GM19099 (cell line): ENCODE data around the gene NUDT5.
A peak's percentile ranks its signal among the peaks of the same experiment; 100 is the strongest.

ENCODE experiments used
- POLR2A ChIP-seq: IDR thresholded peaks from 3 replicates; pipeline ENCODE4 v1.6.1; 2011; ENCODE audit warnings: low read depth; ENCODE audit not compliant: insufficient read length; ENCODE audit errors: extremely low read depth

NUDT5 gene

DNA sequence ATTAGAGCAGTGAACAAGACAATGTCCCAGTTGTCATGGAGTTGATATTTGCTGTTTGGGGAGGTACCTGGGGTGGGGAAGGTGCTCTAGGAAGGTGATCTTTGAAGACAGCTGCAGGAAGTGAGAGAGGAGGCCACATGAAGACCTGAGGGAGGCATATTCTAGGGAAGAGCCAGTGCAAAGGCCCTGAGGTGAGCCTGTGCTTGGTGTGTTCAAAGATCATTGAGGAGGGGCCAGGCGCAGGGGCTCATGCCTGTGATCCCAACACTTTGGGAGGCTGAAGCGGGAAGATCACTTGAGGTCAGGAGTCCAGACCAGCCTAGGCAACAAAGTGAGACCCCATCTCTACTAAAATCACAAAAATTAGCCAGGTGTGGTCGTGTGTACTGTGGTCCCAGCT, 51.2 kb downstream of the NUDT5 start:
- no peak for TF ChIP-seq POLR2A

DNA sequence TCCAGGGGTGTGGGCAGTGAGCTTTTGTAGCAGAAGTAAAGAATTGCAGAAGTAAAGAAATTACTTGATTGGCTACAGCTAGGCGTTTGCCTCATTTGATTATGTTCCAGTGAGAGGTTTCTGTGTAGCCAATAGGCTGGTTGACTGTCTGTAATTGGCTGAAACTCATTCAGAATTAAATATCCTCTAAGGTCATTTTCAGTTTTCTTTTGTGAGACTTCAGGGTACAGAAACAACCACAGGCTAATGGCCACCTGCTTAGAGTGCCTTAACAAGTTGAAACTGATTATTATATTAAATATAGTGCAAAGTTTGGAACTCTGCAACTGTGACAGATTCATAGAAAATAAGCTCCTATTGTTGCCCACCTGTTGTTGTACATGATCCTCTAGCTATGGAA, 55.7 kb downstream of the NUDT5 start:
- no peak for TF ChIP-seq POLR2A

GRCh38 chr10:12135631-12136030, 60.1 kb downstream of the NUDT5 start:
- no peak for TF ChIP-seq POLR2A

GRCh38 chr10:12130237-12130872, 65.3 kb downstream of the NUDT5 start:
- TF ChIP-seq POLR2A, result no peak

GRCh38 chr10:12129222-12130111, 66.2 kb downstream of the NUDT5 start, which contains the start of gene SEC61A2:
Gene SEC61A2 (plus strand): TSS chr10:12129677. CDS start chr10:12129788, 111 bp downstream.
- TF ChIP-seq POLR2A, result peak; percentile 80

DNA sequence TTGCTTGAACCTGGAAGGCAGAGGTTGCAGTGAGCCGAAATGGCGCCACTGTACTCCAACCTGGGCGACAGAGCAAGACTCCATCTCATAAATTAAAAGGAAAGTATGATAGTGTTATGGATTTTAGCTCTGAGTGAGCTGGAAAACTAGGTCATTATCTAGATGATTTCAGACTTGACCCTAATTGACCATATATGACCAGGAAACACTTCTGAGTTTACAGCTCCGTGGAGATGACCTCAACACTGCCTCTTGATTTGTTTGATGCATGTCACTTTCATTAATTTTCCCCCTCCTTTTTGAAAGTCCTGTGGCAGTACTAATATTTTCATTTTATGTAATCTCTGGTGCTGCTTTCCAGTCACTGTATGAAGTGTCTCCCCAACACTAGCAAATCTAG, 74.0 kb downstream of the NUDT5 start:
- TF ChIP-seq POLR2A, result no peak
